GM19035 (cell line): ENCODE results near the gene CELF2.

Source experiments
- ATAC-seq: cut with Tn5 transposase; IDR thresholded peaks from one replicate; pipeline ENCODE4 v1.9.1; 2021; ENCODE audit not compliant: unreplicated experiment

The CELF2 gene

GRCh38 chr10:11057018-11057417 is 39.3 kb downstream of the CELF2 start:
- ATAC-seq: no peak

DNA sequence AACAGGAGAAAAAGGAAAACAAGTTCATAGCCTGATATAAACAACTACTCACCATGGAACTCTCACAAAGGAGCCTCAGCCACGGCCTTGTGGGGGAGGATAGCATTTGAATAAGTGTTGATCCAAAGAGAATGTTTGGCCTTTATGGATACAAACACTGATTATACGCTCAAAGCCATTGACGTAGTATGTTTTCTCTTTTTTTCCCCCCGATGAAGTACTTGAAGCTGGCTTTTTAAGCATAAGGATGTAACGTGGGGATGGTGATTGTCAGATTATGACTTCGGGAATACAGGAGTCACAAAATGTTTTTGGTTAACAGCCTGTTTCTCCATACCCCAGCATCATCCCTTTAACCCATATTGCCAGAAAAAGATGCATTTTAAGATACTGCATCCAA is 39.8 kb downstream of the CELF2 start:
- no peak for ATAC-seq

GRCh38 chr10:11057994-11058393 is 40.3 kb downstream of the CELF2 start:
- ATAC-seq: no peak

GRCh38 chr10:11058965-11059364 is 41.3 kb downstream of the CELF2 start:
- ATAC-seq: no peak

DNA sequence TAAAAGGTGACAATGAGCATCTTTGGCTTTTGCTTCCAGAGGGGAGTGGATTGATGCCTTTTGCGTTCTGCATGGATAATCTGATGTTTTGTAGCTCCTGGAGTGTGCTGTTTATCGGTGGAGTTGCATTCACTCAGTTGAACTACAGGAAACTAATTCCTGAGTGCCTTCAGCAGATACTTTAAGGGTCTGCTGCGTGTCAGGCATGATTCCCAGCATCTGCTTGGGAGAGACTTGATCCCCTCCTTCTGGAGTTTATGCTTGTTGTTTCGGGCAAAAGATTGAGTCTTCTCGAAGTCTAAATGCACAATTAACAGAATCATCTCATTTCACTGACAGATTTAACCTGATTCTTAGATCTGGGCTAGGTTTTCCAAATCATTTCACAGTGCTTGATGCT is 46.2 kb downstream of the CELF2 start:
- no peak for ATAC-seq

GRCh38 chr10:11064832-11065231 is 47.2 kb downstream of the CELF2 start:
- ATAC-seq: no peak

- ATAC-seq: no peak
These were observed 47.9 kb downstream of the CELF2 start for GRCh38 chr10:11065567-11065966.

DNA sequence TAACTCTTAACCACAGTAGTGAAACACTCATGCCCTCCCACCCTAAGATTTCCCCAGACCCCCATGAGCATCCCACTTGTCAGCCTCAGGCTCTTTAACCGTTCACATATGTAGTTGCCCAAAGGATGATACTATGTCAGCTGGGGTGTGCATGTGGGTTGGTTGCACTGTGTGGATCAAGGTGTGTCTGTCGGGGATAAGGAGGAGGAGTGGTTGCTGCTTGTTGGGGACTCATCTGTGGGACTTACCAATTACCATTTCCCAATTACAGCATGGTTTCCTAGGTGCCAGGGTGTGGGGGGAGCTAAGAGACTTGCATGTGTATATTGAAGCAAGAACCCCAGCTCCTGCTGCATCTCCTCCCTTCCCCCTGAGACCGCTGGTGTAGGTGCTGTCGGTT is 48.8 kb downstream of the CELF2 start:
- ATAC-seq: no peak

DNA sequence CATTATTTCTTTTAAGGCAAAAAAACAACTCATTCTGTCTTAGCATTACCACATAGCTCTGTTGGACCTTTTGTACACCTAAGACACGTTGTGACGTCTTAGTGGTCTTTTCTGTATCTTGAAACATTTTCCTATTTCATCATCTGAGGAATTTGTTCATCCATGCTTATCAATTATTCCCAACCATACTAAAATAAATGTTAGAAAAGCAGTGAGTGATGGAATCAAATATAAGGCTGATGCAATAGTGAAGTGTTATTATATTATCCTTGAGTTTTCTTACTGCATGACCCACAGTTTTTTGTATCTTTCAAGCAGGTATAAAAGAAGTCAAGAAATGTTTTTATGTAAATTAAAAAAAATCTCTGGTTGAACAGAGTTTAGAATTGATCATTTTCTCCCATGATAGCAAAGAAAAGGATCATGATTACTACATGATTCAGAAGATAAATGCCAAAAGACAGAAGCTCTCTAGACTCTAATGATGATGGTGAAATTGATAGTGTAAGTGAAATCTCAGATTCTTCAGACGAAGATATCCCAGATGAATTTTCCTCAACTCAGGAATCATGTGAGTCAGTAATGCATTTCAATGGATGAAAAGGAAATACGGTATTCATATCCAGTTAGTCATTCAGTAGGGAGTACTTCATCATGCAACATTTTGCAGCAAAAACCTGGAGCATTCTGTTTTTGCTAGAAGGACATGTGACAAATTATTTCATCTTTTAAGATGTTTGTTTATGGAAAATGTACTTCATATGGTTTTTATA is 51.4 kb downstream of the CELF2 start:
- ATAC-seq: no peak

GRCh38 chr10:11073410-11073809 is 55.7 kb downstream of the CELF2 start:
- no peak for ATAC-seq

GRCh38 chr10:11074536-11075267 is 57.0 kb downstream of the CELF2 start:
- peak; percentile 73 for ATAC-seq

GRCh38 chr10:11076221-11076620 is 58.5 kb downstream of the CELF2 start:
- no peak for ATAC-seq

GRCh38 chr10:11080564-11080984 is 62.9 kb downstream of the CELF2 start:
- peak; percentile 71 for ATAC-seq

- ATAC-seq: no peak
These were observed 63.7 kb downstream of the CELF2 start for GRCh38 chr10:11081408-11081807.

DNA sequence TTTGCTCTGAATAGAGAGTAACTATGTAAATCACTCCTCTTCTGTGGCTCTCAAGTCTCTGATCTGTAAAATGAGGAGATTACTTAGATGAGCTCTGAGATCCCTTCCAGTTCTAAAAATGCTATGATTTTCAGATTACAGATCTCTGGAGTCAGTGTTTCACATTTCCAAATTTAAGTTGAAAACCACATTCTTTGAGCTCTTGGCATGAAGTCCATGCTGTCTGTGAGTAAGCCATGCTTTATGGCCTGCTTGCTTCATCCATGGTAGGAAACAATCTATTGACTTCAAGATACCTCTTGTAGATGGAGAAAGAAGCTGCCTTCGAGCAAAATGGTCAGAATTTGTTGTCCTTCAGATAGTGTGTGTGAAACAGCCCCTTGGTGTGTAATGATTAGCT is 64.9 kb downstream of the CELF2 start:
- ATAC-seq: no peak

DNA sequence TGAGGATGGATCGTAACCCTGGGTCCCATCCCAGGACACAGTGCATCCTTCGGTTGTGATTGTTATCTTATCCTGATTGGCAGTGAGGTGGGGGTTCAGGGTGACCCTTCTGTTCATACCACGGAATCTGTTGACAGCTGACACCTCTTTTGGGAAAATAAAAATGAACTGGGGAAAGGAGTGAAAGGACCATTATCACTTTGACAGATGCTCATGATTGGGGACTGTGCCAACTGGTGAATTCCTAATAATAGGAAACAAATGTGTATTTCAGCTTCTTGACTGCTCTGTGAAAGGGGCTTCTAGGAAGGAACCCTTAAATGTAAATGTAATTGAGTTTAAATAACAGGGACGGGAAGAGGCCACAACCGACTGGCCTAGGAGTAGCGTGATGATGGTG is 65.4 kb downstream of the CELF2 start:
- no peak for ATAC-seq

DNA sequence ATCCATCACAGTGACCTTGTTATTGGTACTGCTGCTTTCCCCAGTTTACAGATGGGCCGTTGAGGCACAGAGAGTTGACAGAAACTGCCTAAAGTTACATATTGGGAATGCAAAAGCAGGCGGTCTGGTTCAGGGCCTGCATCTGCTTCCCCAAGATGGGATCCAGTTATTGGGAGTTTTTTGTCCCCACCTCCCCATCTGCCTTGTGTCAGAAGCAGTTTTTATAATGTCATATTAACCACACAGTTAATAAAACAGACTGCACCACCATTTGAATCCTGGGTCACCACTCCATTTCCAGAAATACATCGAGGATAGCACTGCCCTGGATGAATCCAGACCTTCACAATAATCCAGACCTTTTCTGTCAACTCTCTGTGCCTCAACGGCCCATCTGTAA is 67.9 kb downstream of the CELF2 start:
- no peak for ATAC-seq

- no peak for ATAC-seq
These were observed 68.6 kb downstream of the CELF2 start for GRCh38 chr10:11086177-11086840.

DNA sequence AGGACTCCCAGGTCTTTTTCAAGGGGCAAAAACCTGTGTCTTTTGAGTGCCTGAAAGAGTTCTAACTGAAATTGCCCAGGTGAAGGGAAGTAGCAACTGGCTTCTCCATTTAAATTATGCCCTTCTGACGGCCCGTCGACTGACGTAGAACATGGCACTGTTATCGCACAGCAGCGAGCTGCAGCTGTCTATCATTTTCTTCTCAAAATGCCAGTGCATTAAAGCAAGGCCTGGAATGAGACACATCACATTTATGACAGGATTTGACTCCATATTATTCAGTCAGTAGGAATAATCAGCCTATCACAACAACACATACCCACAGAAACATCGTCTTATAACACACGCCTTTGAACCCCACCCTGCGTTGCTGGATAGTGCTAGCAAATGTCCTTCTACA is 69.7 kb downstream of the CELF2 start:
- ATAC-seq: no peak

GRCh38 chr10:11088709-11089108 is 71.0 kb downstream of the CELF2 start:
- ATAC-seq: no peak

DNA sequence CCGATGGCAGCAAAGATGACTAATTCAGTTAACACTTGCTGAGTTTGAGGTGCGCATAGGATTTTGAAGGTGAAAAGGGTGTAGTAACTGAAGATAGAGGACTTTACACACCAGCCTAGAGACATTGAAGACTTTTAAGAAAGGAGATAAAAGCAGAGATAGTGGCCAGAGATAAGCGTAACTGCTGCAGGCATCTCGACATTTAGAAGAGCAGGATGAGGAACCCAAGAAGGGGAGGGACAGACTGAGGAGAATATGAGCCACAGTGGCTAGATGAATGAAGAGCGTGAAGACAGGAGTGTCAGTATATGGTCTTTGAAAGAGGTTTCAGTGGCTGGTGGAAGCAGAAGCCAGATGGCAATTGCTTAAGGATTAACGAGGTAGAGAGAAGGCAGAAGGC is 71.6 kb downstream of the CELF2 start:
- ATAC-seq: no peak

DNA sequence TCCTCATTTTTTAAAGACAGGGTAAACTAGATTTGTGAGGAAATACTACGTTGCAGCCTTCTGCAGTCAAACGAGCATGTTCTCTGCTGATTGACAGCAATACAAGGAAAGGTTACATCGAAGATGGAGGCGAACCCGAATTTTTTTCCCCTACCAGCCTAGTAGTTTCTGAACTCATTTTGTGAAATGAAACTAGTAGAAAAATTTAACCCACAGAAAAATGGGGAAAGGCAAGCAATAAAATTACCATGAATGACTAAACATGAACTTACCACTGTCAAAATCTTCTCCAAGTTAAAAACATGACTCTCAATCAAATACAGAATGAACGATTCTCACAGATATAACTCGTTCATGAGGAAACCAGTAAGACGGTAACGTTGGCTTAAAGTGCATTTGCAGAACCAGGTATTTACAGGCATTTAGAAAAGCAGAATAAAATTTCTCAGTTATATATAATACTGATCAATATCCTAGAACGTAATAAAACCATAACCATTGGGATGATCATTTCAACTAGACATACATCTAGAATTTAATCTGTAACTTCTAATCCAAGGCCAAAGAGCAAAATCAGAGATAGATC is 73.9 kb downstream of the CELF2 start:
- no peak for ATAC-seq
